BE2C (cell line): Measurements from ENCODE around the gene ISCU.
"Not testable (repeated sequence)": the region's sequence is repeated elsewhere in the genome, so short reads cannot be mapped to it uniquely, and the experiment has no call there.

Source experiments
- DNase-seq: peaks from one replicate; pipeline ENCODE4 v3.0.0-alpha.2; 2020
- H3K27me3 ChIP-seq: fragments of 250-450 bp; sonication (Bioruptor Pico); 2 replicates; pipeline ENCODE4 v1.5.1; 2020; ENCODE audit warnings: mild to moderate bottlenecking
- H3K36me3 ChIP-seq: fragments of 250-450 bp; sonication (Bioruptor Pico); 2 replicates; pipeline ENCODE4 v1.5.1; 2020; ENCODE audit warnings: mild to moderate bottlenecking
- H3K4me1 ChIP-seq: fragments of 250-450 bp; sonication (Bioruptor Pico); 2 replicates; pipeline ENCODE4 v1.5.1; 2020
- H3K4me3 ChIP-seq: 2 replicates; pipeline ENCODE4 v1.5.1; 2011; ENCODE audit warnings: low read depth, low read length
- H3K9me3 ChIP-seq: fragments of 250-450 bp; sonication (Bioruptor Pico); 2 replicates; pipeline ENCODE4 v1.5.1; 2020
- CTCF ChIP-seq: IDR thresholded peaks from 2 replicates; pipeline ENCODE4 v1.5.1; 2012; ENCODE audit warnings: mild to moderate bottlenecking, low read depth, low read length

The ISCU gene

DNA sequence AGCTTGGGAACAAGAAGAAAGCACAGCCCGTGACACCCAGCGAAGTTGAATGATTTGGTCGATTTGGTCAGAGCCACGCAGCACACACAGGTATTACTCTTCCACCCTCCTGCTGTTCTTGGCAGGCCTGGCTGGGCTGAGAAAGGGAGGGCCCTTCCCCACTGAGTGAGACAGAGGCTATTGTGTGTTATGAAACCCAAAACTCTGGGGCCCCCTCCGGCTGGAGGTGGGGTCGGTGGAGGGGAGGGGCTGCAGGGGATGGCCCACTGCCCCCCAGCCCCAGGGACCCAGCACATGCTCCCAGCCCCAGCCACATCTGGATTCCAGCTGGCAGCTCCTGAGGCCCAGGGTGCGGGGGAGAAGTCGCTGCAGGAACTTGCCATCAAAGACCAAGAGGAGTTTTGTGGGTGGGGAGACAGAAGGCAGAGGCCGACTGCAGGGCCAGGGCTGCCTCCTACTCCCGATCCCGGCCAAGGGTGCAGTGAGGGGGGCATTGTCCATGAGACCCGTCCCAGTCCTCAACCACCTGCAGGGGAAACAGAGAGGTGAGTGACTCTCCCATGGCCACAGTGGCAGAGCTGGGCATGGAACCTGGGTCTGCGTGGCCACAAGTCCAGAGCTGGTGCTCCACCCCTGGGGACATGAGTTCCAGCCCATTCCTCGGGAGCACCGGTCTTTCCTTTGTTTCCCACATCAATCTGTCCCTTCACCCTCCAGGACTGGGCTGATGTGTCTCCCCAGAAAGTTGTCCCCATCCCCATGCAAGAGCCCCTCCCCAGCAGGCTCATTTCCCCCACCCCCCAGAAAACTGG is 26.8 kb downstream of the ISCU start:
- Histone ChIP-seq H3K27me3 (no peaks in the 10 kb centered on the region), H3K36me3 (no peaks in the 10 kb centered on the region; the same call in 1 of the 2 replicates), H3K4me3 (no peak overlapping the region), H3K4me1 (no peaks in the 10 kb centered on the region), H3K9me3 (no peaks in the 10 kb centered on the region)
- no peak for TF ChIP-seq CTCF
- DNase-seq, result no peak

DNA sequence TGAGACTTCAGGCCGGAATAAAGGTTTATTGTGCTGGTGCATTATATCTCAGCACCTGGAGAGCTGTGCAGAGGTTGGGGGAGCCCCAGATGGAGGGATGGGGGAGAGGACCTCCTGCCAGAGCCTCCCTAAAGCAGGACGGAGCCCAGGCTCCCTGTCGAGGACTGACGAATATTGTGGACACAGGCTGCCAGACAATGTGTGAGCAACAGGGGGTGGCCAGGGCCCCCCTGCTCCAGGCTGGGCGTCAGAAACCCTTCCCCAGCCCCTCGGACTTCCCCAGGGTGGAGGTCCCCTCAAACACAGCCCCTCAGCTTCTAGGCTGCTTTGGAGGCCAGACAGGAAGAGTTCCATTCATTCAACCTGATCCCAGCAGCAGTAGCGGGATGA is 27.4 kb downstream of the ISCU start:
- Histone ChIP-seq H3K4me1 (no peaks in the 10 kb centered on the region), H3K27me3 (no peaks in the 10 kb centered on the region), H3K36me3 (no peaks in the 10 kb centered on the region; the same call in 1 of the 2 replicates), H3K9me3 (no peaks in the 10 kb centered on the region), H3K4me3 (no peak overlapping the region)
- no peak for TF ChIP-seq CTCF
- DNase-seq, result no peak

- H3K9me3 ChIP-seq, H3K4me3 ChIP-seq, H3K4me1 ChIP-seq, DNase-seq, H3K36me3 ChIP-seq, H3K27me3 ChIP-seq: not testable (repeated sequence)
Observed at GRCh38 chr12:108590463-108590862, 28.1 kb downstream of the ISCU start.

- H3K4me3 ChIP-seq, result no peak overlapping the region
- no peaks in the 10 kb centered on the region; the same call in 1 of the 2 replicates for H3K36me3 ChIP-seq
- H3K27me3 ChIP-seq, result no peaks in the 10 kb centered on the region
- H3K9me3 ChIP-seq, result no peaks in the 10 kb centered on the region
- H3K4me1 ChIP-seq, result no peaks in the 10 kb centered on the region
- no peak for TF ChIP-seq CTCF
- no peak for DNase-seq
Observed at GRCh38 chr12:108591267-108591980, 29.0 kb downstream of the ISCU start.

- TF ChIP-seq CTCF, result no peak
- no peak for DNase-seq
- Histone ChIP-seq H3K4me1 (peaks cover 5% of the 10 kb centered on the region), H3K4me3 (no peak overlapping the region), H3K27me3 (no peaks in the 10 kb centered on the region), H3K36me3 (no peaks in the 10 kb centered on the region), H3K9me3 (no peaks in the 10 kb centered on the region)
Observed at GRCh38 chr12:108592033-108592909, 29.9 kb downstream of the ISCU start.

GRCh38 chr12:108594323-108594903 is 32.0 kb downstream of the ISCU start:
- no peaks in the 10 kb centered on the region for H3K36me3 ChIP-seq
- TF ChIP-seq CTCF, result no peak
- H3K4me1 ChIP-seq, result peaks cover 5% of the 10 kb centered on the region
- H3K27me3 ChIP-seq, result no peaks in the 10 kb centered on the region
- no peaks in the 10 kb centered on the region for H3K9me3 ChIP-seq
- DNase-seq, result no peak
- H3K4me3 ChIP-seq, result no peak overlapping the region
